Vagina (tissue), 2 donors: ENCODE results near the gene ADGRF5. TPM values are rescaled to one million over a fixed set of nuclear protein-coding genes. Genes with fewer than 3 reads are reported as not detected.

Experiments
- DNase-seq, 2 donors: peaks; one replicate each; pipeline ENCODE4 v3.0.0-alpha.2; 2017; ENCODE audit errors: extremely low spot score in 2 of 2
- H3K27ac ChIP-seq: fragments of 200-600 bp; sonication (generic); one replicate; pipeline ENCODE4 v1.5.1; 2019
- H3K27me3 ChIP-seq: fragments of 200-600 bp; sonication (generic); one replicate; pipeline ENCODE4 v1.5.1; 2019
- H3K36me3 ChIP-seq, 2 donors: fragments of 200-600 bp; sonication (generic); one replicate each; pipeline ENCODE4 v1.5.1; 2017 to 2019
- H3K4me1 ChIP-seq: fragments of 200-600 bp; sonication (generic); one replicate; pipeline ENCODE4 v1.5.1; 2019
- H3K4me3 ChIP-seq, 2 donors: fragments of 200-600 bp; sonication (generic); 1 replicate in 1 of 2; 2 replicates in 1 of 2; pipeline ENCODE4 v1.5.1; 2016 to 2019
- H3K9me3 ChIP-seq: fragments of 200-600 bp; sonication (generic); one replicate; pipeline ENCODE4 v1.5.1; 2019
- CTCF ChIP-seq, 3 experiments: fragments of 450-650 bp in 2 of 3; fragments of 200-600 bp in 1 of 3; sonication (generic) in 1 of 3; IDR thresholded peaks; one replicate each; pipeline ENCODE4 v1.5.1; 2017 to 2019; ENCODE audit warnings: antibody characterized with exemption in 3 of 3, mild to moderate bottlenecking in 2 of 3, moderate library complexity in 2 of 3
- POLR2A ChIP-seq, 2 donors: fragments of 450-650 bp; IDR thresholded peaks; one replicate each; pipeline ENCODE4 v1.6.1; 2017; ENCODE audit warnings: antibody characterized with exemption in 2 of 2, mild to moderate bottlenecking in 2 of 2, moderate library complexity in 2 of 2
- POLR2AphosphoS5 ChIP-seq, 2 donors: sonication (generic); formaldehyde crosslinking; IDR thresholded peaks; one replicate each; pipeline ENCODE4 v1.9.0; 2017; ENCODE audit warnings: antibody characterized with exemption in 2 of 2, mild to moderate bottlenecking in 2 of 2, low read depth in 1 of 2; ENCODE audit not compliant: insufficient read depth in 1 of 2
- intact Hi-C: fragments of 100-400 bp; cut with DNase I; formaldehyde crosslinking; loops from one replicate; pipeline ENCODE4 v1.15.1; 2023
- total RNA-seq: library from RNA; depleted of rRNA; stranded (reverse); fragments of >200 nt; gene quantifications from one replicate; pipeline ENCODE4 v1.2.3, GENCODE V29; 2016

Gene ADGRF5
- total RNA-seq, 1 donor from 2014 or later, result 10.3 TPM

GRCh38 chr6:46904117-46904516, 17.6 kb downstream of the ADGRF5 start:
- TF ChIP-seq POLR2A (IDR thresholded peaks at IDR 0.05) (no peak), POLR2AphosphoS5 (IDR thresholded peaks at IDR 0.05; ENCODE audit: insufficient read depth in 1 of 2, low read depth in 1 of 2) (no peak), CTCF (IDR thresholded peaks at IDR 0.05) (no peak)
- H3K4me3 ChIP-seq, result no peak overlapping the region
- no peaks in the 10 kb centered on the region for H3K36me3 ChIP-seq
- no peak overlapping the region for H3K27ac ChIP-seq
- DNase-seq, result no peak
- H3K27me3 ChIP-seq, result no peaks in the 10 kb centered on the region
- no peaks in the 10 kb centered on the region for H3K9me3 ChIP-seq
- intact Hi-C loops, result no loop called here
- H3K4me1 ChIP-seq, result peaks cover 8% of the 10 kb centered on the region

- Histone ChIP-seq H3K36me3 (no peaks in the 10 kb centered on the region), H3K4me3 (no peak overlapping the region), H3K9me3 (no peaks in the 10 kb centered on the region), H3K27me3 (no peaks in the 10 kb centered on the region), H3K4me1 (peaks cover 9% of the 10 kb centered on the region), H3K27ac (no peak overlapping the region)
- TF ChIP-seq POLR2AphosphoS5 (IDR thresholded peaks at IDR 0.05; ENCODE audit: insufficient read depth in 1 of 2, low read depth in 1 of 2) (no peak), CTCF (IDR thresholded peaks at IDR 0.05) (no peak)
- intact Hi-C loops, result no loop called here
- DNase-seq, result no peak
These were observed 18.6 kb downstream of the ADGRF5 start for GRCh38 chr6:46903175-46903574.

- no peak overlapping the region for H3K27ac ChIP-seq
- peaks cover 9% of the 10 kb centered on the region for H3K4me1 ChIP-seq
- H3K36me3 ChIP-seq, result no peaks in the 10 kb centered on the region
- DNase-seq, result no peak
- H3K9me3 ChIP-seq, result no peaks in the 10 kb centered on the region
- intact Hi-C loops, result no loop called here
- H3K4me3 ChIP-seq, result no peak overlapping the region
- H3K27me3 ChIP-seq, result no peaks in the 10 kb centered on the region
- no peak for TF ChIP-seq CTCF (IDR thresholded peaks at IDR 0.05)
These were observed 19.8 kb downstream of the ADGRF5 start for GRCh38 chr6:46901882-46902314.

- peaks cover 9% of the 10 kb centered on the region for H3K4me1 ChIP-seq
- TF ChIP-seq POLR2A (IDR thresholded peaks at IDR 0.05), result no peak
- no peak for TF ChIP-seq CTCF (IDR thresholded peaks at IDR 0.05)
- no peak for TF ChIP-seq POLR2AphosphoS5 (IDR thresholded peaks at IDR 0.05; ENCODE audit: insufficient read depth in 1 of 2, low read depth in 1 of 2)
- no peak overlapping the region for H3K4me3 ChIP-seq
- no peaks in the 10 kb centered on the region for H3K9me3 ChIP-seq
- H3K36me3 ChIP-seq, result no peaks in the 10 kb centered on the region
- intact Hi-C loops, result no loop called here
- H3K27me3 ChIP-seq, result no peaks in the 10 kb centered on the region
- no peak overlapping the region for H3K27ac ChIP-seq
- DNase-seq, result no peak
These were observed 21.5 kb downstream of the ADGRF5 start for GRCh38 chr6:46900266-46900665.

GRCh38 chr6:46899659-46900058, 22.1 kb downstream of the ADGRF5 start:
- Histone ChIP-seq H3K27ac (peak overlapping the region; percentile 43), H3K9me3 (no peaks in the 10 kb centered on the region), H3K27me3 (no peaks in the 10 kb centered on the region), H3K36me3 (no peaks in the 10 kb centered on the region), H3K4me3 (no peak overlapping the region), H3K4me1 (peaks cover 9% of the 10 kb centered on the region)
- TF ChIP-seq CTCF (IDR thresholded peaks at IDR 0.05) (no peak), POLR2AphosphoS5 (IDR thresholded peaks at IDR 0.05; ENCODE audit: insufficient read depth in 1 of 2, low read depth in 1 of 2) (no peak), POLR2A (IDR thresholded peaks at IDR 0.05) (no peak)
- intact Hi-C loops, result no loop called here
- no peak for DNase-seq
